ENCODE measurements around the gene CCDC68. TPM values are rescaled to one million over a fixed set of nuclear protein-coding genes. Genes with fewer than 3 reads are reported as not detected.

Gene CCDC68
- total RNA-seq = 1 to 10 TPM; 1.1 to 1.5 (median 1.3) TPM

GRCh38 chr18:54958704-54959625, at the start of gene CCDC68:
Gene CCDC68 (minus strand): TSS chr18:54959461. CDS start chr18:54942791, 16,670 bp downstream.
- no peak for DNase-seq (ENCODE audit: low spot score in 2 of 2)
- 15 to 17% methylated on average over 45 to 55 of the region's 58 CpGs for WGBS, 2 donors
- intact Hi-C loops (cut with DNase I; ENCODE audit: low total_unique reads) = no loop called here
- TF ChIP-seq POLR2A (IDR thresholded peaks at IDR 0.05) (no peak), CTCF (IDR thresholded peaks at IDR 0.05) (no peak)
- H3K4me3 ChIP-seq (ENCODE audit: low read depth, poor library complexity, severe bottlenecking) = peak within 1 kb of the TSS; percentile 25

- 35 to 40% methylated on average over 4 of the region's 4 CpGs for WGBS, 2 donors
- intact Hi-C loops (cut with DNase I; ENCODE audit: low total_unique reads) = no loop called here
- H3K4me3 ChIP-seq (ENCODE audit: low read depth, poor library complexity, severe bottlenecking) = no peak overlapping the region
- DNase-seq (ENCODE audit: low spot score in 2 of 2) = no peak
- TF ChIP-seq POLR2A (IDR thresholded peaks at IDR 0.05) = no peak
- no peak for TF ChIP-seq CTCF (IDR thresholded peaks at IDR 0.05)
Observed at GRCh38 chr18:55007602-55008001, 48.3 kb upstream of the CCDC68 start.

- H3K4me3 ChIP-seq (ENCODE audit: low read depth, poor library complexity, severe bottlenecking) = no peak overlapping the region
- DNase-seq (ENCODE audit: low spot score in 2 of 2) = no peak
- intact Hi-C loops (cut with DNase I; ENCODE audit: low total_unique reads) = no loop called here
Observed at GRCh38 chr18:55003695-55004094, 44.4 kb upstream of the CCDC68 start.

GRCh38 chr18:55002261-55002660, 43.0 kb upstream of the CCDC68 start:
- no peak for DNase-seq (ENCODE audit: low spot score in 2 of 2)
- no peak for TF ChIP-seq CTCF (IDR thresholded peaks at IDR 0.05)
- no peak for TF ChIP-seq POLR2A (IDR thresholded peaks at IDR 0.05)
- 96 to 97% methylated on average over 3 of the region's 3 CpGs for WGBS, 2 donors
- intact Hi-C loops (cut with DNase I; ENCODE audit: low total_unique reads) = no loop called here
- no peak overlapping the region for H3K4me3 ChIP-seq (ENCODE audit: low read depth, poor library complexity, severe bottlenecking)

More at GRCh38 chr18:55003695-55004094, 44.4 kb upstream of the CCDC68 start:
- 70 to 76% methylated on average over 5 of the region's 5 CpGs for WGBS, 2 donors
- TF ChIP-seq CTCF (IDR thresholded peaks at IDR 0.05) (no peak), POLR2A (IDR thresholded peaks at IDR 0.05) (no peak)

GRCh38 chr18:55001394-55002024, 42.2 kb upstream of the CCDC68 start:
- no peak overlapping the region for H3K4me3 ChIP-seq (ENCODE audit: low read depth, poor library complexity, severe bottlenecking)
- no peak for TF ChIP-seq POLR2A (IDR thresholded peaks at IDR 0.05)
- TF ChIP-seq CTCF (IDR thresholded peaks at IDR 0.05) = no peak
- intact Hi-C loops (cut with DNase I; ENCODE audit: low total_unique reads) = no loop called here
- 82 to 85% methylated on average over 6 of the region's 6 CpGs for WGBS, 2 donors
- DNase-seq (ENCODE audit: low spot score in 2 of 2) = no peak

Data from lower leg skin (tissue), 4 donors.